IMR-90 (cell line): ENCODE measurements around the gene MSANTD4.

Experiments used
- CEBPB ChIP-seq: IDR thresholded peaks from 2 replicates; pipeline ENCODE4 v1.6.1; 2012; ENCODE audit warnings: low read depth, low read length, improper control_type of control experiment
- MAFK ChIP-seq: IDR thresholded peaks from 2 replicates; pipeline ENCODE4 v1.6.1; 2012; ENCODE audit warnings: low read depth, low read length, improper control_type of control experiment
- RFX5 ChIP-seq: IDR thresholded peaks from 2 replicates; pipeline ENCODE4 v1.8.0; 2012; ENCODE audit warnings: low read depth, mild to moderate bottlenecking, low read length, moderate library complexity
- USF2 ChIP-seq: fragments of 150-350 bp; IDR thresholded peaks from 2 replicates; pipeline ENCODE4 v1.6.1; 2017; ENCODE audit warnings: mild to moderate bottlenecking, antibody characterized with exemption, low read length, low read depth
- TF ChIP-seq, protein P1 (sequence below): conservative IDR thresholded peaks from 2 replicates; pipeline ENCODE4 v1.5.1; 2012; ENCODE audit warnings: mild to moderate bottlenecking, low read depth, low read length, improper control_type of control experiment

DNA sequence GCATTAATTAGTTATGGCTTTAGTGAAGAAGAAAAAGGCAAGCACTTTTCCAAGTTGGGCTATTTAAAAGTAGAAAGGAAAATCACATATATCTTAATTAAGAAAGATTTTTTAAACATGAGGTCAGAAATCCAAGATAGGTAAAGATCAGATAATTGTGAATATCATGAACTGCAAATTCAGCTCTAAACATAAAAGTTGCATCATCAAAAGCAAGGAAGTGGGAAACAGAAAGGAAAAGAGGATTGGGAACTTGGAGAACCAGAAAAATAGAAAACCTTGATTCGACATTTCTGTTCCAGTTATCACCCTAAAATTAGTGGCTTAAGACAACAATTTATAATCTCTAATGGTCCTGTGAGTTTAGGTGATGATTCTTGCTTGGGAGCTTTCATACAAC lies 37.6 kb upstream of the MSANTD4 start:
- TF ChIP-seq, protein P1, sequence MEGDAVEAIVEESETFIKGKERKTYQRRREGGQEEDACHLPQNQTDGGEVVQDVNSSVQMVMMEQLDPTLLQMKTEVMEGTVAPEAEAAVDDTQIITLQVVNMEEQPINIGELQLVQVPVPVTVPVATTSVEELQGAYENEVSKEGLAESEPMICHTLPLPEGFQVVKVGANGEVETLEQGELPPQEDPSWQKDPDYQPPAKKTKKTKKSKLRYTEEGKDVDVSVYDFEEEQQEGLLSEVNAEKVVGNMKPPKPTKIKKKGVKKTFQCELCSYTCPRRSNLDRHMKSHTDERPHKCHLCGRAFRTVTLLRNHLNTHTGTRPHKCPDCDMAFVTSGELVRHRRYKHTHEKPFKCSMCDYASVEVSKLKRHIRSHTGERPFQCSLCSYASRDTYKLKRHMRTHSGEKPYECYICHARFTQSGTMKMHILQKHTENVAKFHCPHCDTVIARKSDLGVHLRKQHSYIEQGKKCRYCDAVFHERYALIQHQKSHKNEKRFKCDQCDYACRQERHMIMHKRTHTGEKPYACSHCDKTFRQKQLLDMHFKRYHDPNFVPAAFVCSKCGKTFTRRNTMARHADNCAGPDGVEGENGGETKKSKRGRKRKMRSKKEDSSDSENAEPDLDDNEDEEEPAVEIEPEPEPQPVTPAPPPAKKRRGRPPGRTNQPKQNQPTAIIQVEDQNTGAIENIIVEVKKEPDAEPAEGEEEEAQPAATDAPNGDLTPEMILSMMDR: no peak
- no peak for TF ChIP-seq MAFK
- peak; percentile 41; the same call in 1 of the 2 replicates for TF ChIP-seq CEBPB
- TF ChIP-seq RFX5: no peak
- no peak for TF ChIP-seq USF2
